Stimulated activated CD8-positive, alpha-beta memory T cell treated with anti-CD3 and anti-CD28 coated beads, Interleukin-2, amount 100 ng/mL, for 1 hour (primary cell): Measurements from ENCODE around the gene GRID2.
"Not testable (repeated sequence)": the region's sequence is repeated elsewhere in the genome, so short reads cannot be mapped to it uniquely, and the experiment has no call there.

Source experiments
- DNase-seq, 2 donors: peaks; one replicate each; pipeline ENCODE4 v3.0.0-alpha.2; 2020; ENCODE audit warnings: low read depth in 2 of 2

The GRID2 gene

DNA sequence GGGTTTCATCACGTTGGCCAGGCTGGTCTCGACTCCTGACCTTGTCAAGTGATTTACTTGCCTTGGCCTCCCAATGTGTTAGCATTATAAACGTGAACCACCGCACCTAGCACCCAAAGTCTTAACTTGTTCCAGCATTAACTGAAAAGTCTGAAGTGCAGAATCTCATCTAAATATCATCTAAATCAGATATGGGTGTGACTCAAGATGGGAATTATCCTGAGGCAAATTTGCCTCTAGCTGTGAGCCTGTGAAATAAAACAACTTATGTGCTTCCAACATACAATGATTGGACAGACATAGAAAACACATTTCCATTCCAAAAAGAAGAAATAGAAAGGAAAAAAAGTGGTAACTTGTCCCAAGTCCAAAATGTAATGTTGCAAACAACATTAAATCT is 883.7 kb downstream of the GRID2 start:
- no peak for DNase-seq

DNA sequence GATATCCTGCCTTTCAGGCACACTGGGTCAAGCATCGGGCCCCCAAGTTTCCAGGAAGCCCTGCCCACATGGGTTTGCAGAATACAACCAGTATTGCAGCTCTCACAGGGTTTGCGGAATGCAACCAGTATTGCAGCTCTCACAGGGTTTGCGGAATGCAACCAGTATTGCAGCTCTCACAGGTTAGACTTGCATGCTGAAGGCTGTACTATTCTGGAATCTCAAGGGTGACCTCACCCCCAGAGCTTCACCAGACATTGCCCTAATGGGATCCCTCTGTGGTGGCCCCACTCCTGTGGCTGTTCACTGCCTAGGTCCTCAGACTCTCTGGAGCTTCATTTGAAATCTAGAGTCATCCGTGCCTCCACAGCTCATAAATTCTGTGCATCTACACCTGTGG is 884.1 kb downstream of the GRID2 start:
- no peak for DNase-seq

GRCh38 chr4:93199492-93199891 is 895.7 kb downstream of the GRID2 start:
- DNase-seq = no peak

GRCh38 chr4:93201471-93202096 is 897.8 kb downstream of the GRID2 start:
- DNase-seq = no peak

DNA sequence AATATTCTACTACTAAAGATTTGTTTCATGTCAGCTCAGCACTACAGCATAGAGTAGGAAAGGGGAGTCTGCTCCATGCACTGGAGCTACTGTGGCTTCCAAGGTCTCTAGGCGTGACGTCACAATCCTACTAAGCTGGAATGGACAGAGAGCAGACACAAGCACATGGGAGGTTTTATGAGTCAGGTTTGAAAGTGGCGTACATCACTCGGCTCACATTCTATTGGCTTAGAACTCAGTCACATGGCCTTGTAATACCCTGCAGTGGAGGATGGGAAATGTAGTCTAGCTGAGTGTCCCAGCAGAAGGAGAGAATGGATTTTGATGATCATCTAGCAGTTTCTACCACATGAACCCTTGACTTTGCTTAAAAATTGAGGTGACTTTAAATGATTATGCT is 899.9 kb downstream of the GRID2 start:
- no peak for DNase-seq

- no peak for DNase-seq
Observed at GRCh38 chr4:93212250-93212649, 908.5 kb downstream of the GRID2 start.

- no peak for DNase-seq
Observed at GRCh38 chr4:93216646-93217045, 912.9 kb downstream of the GRID2 start.

GRCh38 chr4:93217431-93217830 is 913.7 kb downstream of the GRID2 start:
- DNase-seq = no peak

DNA sequence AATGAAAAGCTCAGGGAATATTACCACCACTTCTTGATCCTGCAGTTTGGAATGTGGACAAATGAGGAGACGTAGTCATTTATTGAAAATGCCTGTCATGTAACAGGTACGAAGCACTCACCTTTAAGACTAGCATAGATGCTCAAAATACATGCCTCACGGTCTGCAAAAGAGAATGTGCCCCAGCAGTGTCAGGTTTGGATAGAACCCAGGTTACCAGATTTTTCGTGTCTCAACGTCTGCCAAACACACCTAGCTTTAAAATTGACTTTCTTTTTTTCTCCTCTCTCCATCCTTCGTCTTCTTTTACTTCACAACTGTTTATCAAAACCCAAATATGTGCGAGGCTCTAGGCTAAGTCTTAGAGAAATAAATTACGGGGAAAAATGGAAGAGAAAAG is 918.0 kb downstream of the GRID2 start:
- DNase-seq = no peak

DNA sequence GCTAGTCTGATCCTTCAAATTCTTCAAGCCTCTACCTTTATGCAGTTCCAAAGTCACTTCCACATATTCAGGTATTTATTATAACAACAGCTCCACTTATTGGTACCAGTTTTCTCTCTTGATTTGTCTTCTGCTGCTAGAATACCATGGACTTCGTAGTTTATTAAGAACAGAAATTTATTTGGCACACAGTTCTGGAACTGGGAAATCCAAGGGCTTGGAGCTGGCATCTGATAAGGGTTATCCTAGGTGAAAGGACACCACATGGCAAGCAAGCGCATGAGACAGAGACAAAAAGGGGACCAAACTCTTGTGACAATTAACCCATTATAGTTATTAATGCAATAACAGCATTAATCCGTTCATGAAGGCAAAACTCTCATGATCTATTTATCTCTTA is 924.3 kb downstream of the GRID2 start:
- no peak for DNase-seq

- no peak for DNase-seq
Observed at GRCh38 chr4:93232883-93233282, 929.1 kb downstream of the GRID2 start.

DNA sequence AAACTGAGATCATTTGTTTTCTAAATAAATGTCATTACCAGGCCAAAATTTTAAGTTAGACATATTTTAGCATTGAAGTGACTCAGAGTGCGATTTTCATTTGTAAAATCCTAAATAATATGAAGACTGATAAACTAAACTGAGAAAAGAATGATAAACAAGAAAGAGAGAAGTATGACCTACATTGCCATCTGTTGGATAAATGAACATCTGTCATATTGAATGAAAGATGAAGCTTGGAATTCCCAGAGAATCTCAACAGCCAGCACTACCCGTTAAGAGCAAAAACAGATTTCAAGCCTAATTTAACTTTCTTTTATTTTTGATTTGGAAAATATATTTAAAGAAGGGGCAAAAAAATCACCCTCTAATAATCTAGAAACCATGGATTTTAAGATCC is 933.8 kb downstream of the GRID2 start:
- no peak for DNase-seq

DNA sequence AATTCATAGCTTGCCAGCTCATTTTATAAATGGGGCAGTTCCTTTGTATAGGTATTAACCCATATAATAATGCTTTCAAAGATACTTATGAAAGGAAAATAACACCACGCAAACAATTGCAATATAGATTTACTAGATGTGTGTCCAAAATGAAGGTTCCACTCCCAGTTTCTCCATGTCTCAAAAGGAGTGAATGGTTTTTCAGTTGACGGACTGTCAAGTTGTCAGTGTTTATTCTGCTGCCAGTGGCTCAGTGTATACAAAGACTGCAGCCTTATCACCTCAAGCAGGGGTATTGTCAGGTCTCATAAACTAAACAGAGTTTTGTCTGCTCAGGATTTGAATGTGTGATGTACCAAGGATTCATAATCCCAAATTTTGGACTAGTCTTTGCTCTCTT is 939.5 kb downstream of the GRID2 start:
- no peak for DNase-seq

DNA sequence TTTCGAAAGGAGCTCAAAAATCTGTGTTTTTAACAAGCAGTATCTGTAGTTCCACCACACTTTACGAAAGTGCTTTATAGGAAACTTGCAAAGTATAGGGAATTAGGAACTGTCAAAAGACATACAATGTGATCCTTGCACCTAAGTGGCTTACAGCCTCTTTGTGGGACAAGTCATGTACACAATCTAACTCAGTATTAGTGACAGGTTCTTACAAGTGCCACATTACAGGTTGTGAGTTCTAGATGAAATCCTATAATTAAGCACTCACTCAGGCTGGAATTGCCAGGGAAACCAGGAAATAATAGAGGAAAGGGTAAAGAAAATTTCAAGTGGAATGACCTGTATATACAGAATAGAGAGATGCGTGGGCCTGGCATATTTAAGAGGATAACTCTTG is 957.4 kb downstream of the GRID2 start:
- no peak for DNase-seq

DNA sequence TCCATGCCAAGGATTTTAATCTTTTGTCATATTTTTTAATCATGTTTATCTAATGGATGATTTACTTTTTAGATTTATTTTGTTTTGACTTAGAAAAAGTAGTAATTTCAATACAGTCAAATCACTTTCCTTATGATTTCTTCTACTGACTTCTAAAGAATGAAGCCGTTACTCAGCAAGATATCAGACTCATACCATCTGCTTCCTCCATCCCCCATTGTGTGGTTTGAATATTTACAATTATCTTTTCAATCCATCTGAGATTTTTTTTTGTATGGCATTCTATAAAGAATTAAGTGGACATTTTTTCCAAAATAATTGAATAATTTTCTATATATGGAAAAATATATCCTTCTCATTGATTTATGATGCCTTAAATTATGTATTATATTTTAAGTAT is 959.4 kb downstream of the GRID2 start:
- no peak for DNase-seq

DNA sequence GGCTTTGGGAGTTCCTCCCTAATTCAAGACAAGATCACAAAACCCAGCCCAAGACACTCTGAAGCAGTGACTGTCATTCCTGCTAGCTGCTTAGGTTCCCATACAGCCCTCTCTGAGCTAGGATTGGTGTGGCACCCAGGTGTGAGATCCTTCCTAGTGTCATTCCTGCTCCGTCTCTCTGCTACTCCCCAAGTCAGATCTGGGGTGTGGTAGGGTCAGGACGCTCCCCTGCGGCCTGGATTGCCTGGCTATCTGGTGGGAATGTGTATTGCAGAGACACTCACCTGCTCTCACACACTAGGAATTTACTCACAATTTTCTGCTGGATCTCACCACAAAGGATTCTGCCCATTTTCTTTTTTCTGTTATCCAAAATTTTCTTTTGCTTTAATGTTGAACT is 964.0 kb downstream of the GRID2 start:
- no peak for DNase-seq

DNA sequence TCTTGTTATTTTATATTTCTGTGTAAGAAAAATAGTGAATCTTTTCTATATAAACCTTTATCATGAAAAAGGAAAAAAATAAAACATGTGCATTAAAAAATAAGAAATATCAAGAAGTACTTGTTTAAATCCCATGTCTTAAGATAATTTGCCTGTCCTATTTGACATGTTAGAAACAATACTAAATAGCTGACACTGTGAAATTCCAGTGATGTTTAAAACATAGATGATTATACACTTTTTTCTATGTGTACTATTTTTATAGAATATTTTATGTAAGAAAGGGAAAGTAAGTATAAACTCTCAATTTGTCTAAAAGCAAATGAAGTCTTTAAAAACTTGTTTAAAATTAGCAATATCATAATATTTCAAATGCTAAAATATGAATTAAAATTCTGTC is 981.6 kb downstream of the GRID2 start:
- no peak for DNase-seq

GRCh38 chr4:93289241-93289640 is 985.5 kb downstream of the GRID2 start:
- no peak for DNase-seq

- DNase-seq = no peak
Observed at GRCh38 chr4:93289831-93290230, 986.1 kb downstream of the GRID2 start.

DNA sequence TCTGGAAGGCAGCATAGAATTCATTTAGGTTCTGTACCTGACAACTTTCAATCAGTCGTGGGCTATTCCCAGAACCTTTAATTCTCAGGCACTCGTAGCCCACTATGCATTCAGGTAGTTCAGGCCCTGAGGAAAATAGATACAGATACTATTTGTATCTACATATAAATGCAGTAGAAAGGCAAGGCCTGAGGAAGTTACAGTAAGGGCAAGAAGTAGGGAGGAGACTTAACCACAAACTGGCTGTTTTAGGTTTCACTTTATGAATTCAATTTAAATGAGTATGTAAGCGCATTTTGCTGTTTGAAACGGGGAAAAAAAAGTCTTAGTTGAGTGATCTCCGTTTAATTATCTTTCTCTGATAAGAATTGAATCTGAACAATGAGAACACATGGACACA is 995.4 kb downstream of the GRID2 start:
- DNase-seq = no peak

DNA sequence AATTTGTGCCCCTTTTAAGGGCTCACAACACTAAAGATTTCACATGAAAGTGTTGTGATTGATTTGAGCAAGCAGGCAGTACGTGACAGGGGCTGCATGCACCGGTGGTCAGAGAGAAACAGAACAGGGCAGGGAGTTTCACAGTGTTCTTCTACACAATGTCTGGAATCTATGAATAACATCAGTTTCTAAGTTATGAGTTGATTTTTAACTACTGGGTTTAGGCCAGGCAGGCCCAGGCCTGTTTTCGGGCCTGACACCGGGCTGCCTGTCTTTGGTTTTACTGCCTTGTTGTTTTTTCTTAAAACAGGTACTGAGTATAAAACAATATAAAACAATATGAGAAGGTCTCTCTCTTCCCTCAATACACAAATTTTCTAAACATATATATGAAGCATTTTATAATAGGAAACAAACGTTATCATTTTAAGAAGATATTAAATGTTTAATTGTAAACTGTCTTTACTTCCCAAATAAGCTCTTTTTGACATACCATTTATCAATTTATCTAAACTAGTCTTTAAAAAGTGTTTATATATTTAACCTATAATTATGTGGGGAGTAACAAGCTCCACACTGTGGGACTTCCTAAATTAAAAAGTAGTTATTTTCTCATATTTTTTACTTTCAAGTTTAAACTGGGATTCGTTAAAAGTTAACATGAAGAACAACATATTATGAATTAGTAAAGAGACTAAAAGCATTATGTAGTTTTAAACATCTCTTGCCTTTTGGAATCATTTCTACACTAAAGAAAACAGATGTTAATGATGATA is 997.2 kb downstream of the GRID2 start:
- not testable (repeated sequence) for DNase-seq

- DNase-seq = no peak
Observed at GRCh38 chr4:93302310-93302709, 998.5 kb downstream of the GRID2 start.

GRCh38 chr4:93303440-93303839 is 999.7 kb downstream of the GRID2 start:
- no peak for DNase-seq

- DNase-seq = no peak
Observed at GRCh38 chr4:93312299-93312698, 1008.5 kb downstream of the GRID2 start.
